ENCODE measurements around the gene RIOK3. TPM values are rescaled to one million over a fixed set of nuclear protein-coding genes. Genes with fewer than 3 reads are reported as not detected.

Gene RIOK3
- total and polyA plus RNA-seq, 10 of the 15 experiments (the other 5 are each of a cell fraction or from before 2014, with no cell fraction given), result 18.0 to 87.5 (median 53.8) TPM

GRCh38 chr18:23456835-23457234 is 3.7 kb downstream of the RIOK3 start:
- no peak for ATAC-seq
- intact Hi-C loops (cut with micrococcal nuclease; ENCODE audit: unreplicated experiment) (no loop called here), in situ Hi-C loops (cut with MboI) (loop anchor here (25.0 kb wide), 1 partner anchor 1845 kb away; the partner anchor contains the start of genes ESCO1 and SNRPD1)
- H2AFZ ChIP-seq (ENCODE audit: control insufficient read depth, low read depth, low read length), result no peak overlapping the region
- 98% methylated on average over 2 of the region's 2 CpGs for WGBS (ENCODE audit: insufficient coverage, insufficient replicate concordance, low lambda C conversion rate, missing lambda C conversion rate)
- peaks cover 6% of the 10 kb centered on the region for H3K4me1 ChIP-seq (ENCODE audit: control insufficient read depth, insufficient read depth, low read length)
- no peak for TF ChIP-seq RUNX3 (IDR thresholded peaks at IDR 0.05; ENCODE audit: low read length)
- no peak for TF ChIP-seq CREM (IDR thresholded peaks at IDR 0.05; ENCODE audit: low read depth)
- TF ChIP-seq ATF7 (IDR thresholded peaks at IDR 0.05; ENCODE audit: low read depth), result peak; percentile 82
- TF ChIP-seq KAT2A (conservative IDR thresholded peaks at IDR 0.05; ENCODE audit: control insufficient read depth, low read depth, low read length), result no peak
- TF ChIP-seq USF1 (IDR thresholded peaks at IDR 0.05; ENCODE audit: borderline replicate concordance, extremely low read length, insufficient read depth, low read depth, low read length), result no peak
- TF ChIP-seq RAD21 (IDR thresholded peaks at IDR 0.05; ENCODE audit: insufficient read depth, low read depth, low read length), result no peak
- no peak for TF ChIP-seq KDM1A (IDR thresholded peaks at IDR 0.05; ENCODE audit: borderline replicate concordance)
- TF ChIP-seq ZNF687 (IDR thresholded peaks at IDR 0.05), result 0 out of 2 replicates have a peak, but pooled peaks have one; percentile 13
- no peak for TF ChIP-seq TCF7 (IDR thresholded peaks at IDR 0.05; ENCODE audit: borderline replicate concordance)
- TF ChIP-seq MYB (IDR thresholded peaks at IDR 0.05; ENCODE audit: borderline replicate concordance, low read depth, low read length), result no peak
- TF ChIP-seq IKZF1 (conservative IDR thresholded peaks at IDR 0.05), result no peak
- no peak overlapping the region for H3K9ac ChIP-seq (ENCODE audit: control insufficient read depth, insufficient read depth, low read length)
- ChIA-PET RAD21 (ENCODE audit: unreplicated experiment) (interaction anchor here (1.6 kb wide), 1 partner anchor 33 kb away, joined by 3 read pairs; no protein-coding TSS in a partner anchor), SMC1A (ENCODE audit: uncharacterized antibody, unreplicated experiment) (interaction anchor here (1.2 to 1.5 kb wide), 6 partner anchors 17 to 60 kb away, joined by 3 to 5 read pairs (median 4); no protein-coding TSS in a partner anchor), POLR2A (no interaction called here), CTCF (interaction anchor here (1.4 to 1.6 kb wide), 2 partner anchors 31 to 41 kb away, joined by 6 to 7 read pairs; no protein-coding TSS in a partner anchor)
- peaks cover 88% of the 10 kb centered on the region for H3K79me2 ChIP-seq (ENCODE audit: control insufficient read depth, insufficient read depth, low read length)
- BruUV-seq (replicated peaks), result TSS peak; percentile 3
- DNase-seq (ENCODE audit: low read depth, low spot score), result no peak
- no peak overlapping the region for H3K27ac ChIP-seq (ENCODE audit: control insufficient read depth, insufficient read depth)
- H4K20me1 ChIP-seq (ENCODE audit: control insufficient read depth, insufficient read depth), result peaks cover 17% of the 10 kb centered on the region
- peaks cover 0 to 9% of the 10 kb centered on the region in 2 experiments; a peak in 2 of 4 replicates for H3K36me3 ChIP-seq (ENCODE audit: control insufficient read depth in 2 of 2, insufficient read depth in 2 of 2, low read length in 1 of 2)
- H3K27me3 ChIP-seq (replicated peaks in 1 of 2; ENCODE audit: control insufficient read depth in 2 of 2, insufficient read depth in 2 of 2, low read length in 1 of 2), result no peaks in the 10 kb centered on the region
- no peak for FAIRE-seq
- peak overlapping the region; percentile 75 for H3K4me2 ChIP-seq (ENCODE audit: control insufficient read depth, insufficient read depth)
- H3K4me3 ChIP-seq, result peak overlapping the region; percentile 28; the same call in 1 of the 2 replicates
- no peaks in the 10 kb centered on the region for H3K9me3 ChIP-seq (replicated peaks; ENCODE audit: control insufficient read depth, insufficient read depth, low read length)

Data from GM12878 (cell line).